A673 (cell line): Measurements from ENCODE around the gene CDC25B. TPM values are rescaled to one million over a fixed set of nuclear protein-coding genes. Genes with fewer than 3 reads are reported as not detected.

Experiments
- BruUV-seq: library from RNA; stranded (reverse); fragments of 400-500 nt; replicated peaks from 2 replicates; lab custom pipeline; 2021; lab: Mats Ljungman, UMichigan
- CTCF ChIA-PET: fragments of 300-600 bp; sonication (Branson Sonifier 250); formaldehyde crosslinking; loops from one replicate; lab custom pipeline; 2022; ENCODE audit warnings: antibody characterized with exemption; lab: Charles Lee
- POLR2A ChIA-PET: fragments of 300-600 bp; sonication (Branson Sonifier 250); formaldehyde crosslinking; loops from one replicate; lab custom pipeline; 2022; ENCODE audit warnings: antibody characterized with exemption; ENCODE audit not compliant: low non-redundant PET; lab: Charles Lee
- DNase-seq: peaks from one replicate; pipeline ENCODE4 v3.0.0-alpha.2; 2015; ENCODE audit warnings: low spot score
- H3K27ac ChIP-seq: fragments of 200-600 bp; sonication (generic); 2 replicates; pipeline ENCODE4 v1.5.1; 2016; ENCODE audit warnings: mixed run types, low read depth, mild to moderate bottlenecking, mixed read lengths, antibody characterized with exemption, low read length; ENCODE audit not compliant: poor library complexity, severe bottlenecking
- H3K27me3 ChIP-seq: fragments of 200-600 bp; sonication (generic); replicated peaks from 2 replicates; pipeline ENCODE4 v1.6.1; 2017; ENCODE audit warnings: mixed run types, low read depth, mild to moderate bottlenecking, mixed read lengths, antibody characterized with exemption, low read length; ENCODE audit not compliant: insufficient read depth, poor library complexity
- H3K36me3 ChIP-seq: fragments of 200-600 bp; sonication (generic); 2 replicates; pipeline ENCODE4 v1.6.1; 2016; ENCODE audit warnings: mixed run types, mild to moderate bottlenecking, mixed read lengths, antibody characterized with exemption, low read length; ENCODE audit not compliant: insufficient read depth, poor library complexity, severe bottlenecking
- H3K4me1 ChIP-seq: fragments of 200-600 bp; sonication (generic); 2 replicates; pipeline ENCODE4 v1.6.1; 2017; ENCODE audit warnings: mixed run types, mild to moderate bottlenecking, mixed read lengths, antibody characterized with exemption, low read length; ENCODE audit not compliant: insufficient read depth, poor library complexity, severe bottlenecking
- H3K4me3 ChIP-seq: fragments of 200-600 bp; sonication (generic); 2 replicates; pipeline ENCODE4 v1.5.1; 2016; ENCODE audit warnings: low read depth, mixed run types, mild to moderate bottlenecking, mixed read lengths, low read length; ENCODE audit not compliant: poor library complexity, severe bottlenecking
- H3K9me3 ChIP-seq: fragments of 200-600 bp; sonication (generic); 2 replicates; pipeline ENCODE4 v1.6.1; 2016; ENCODE audit warnings: mixed run types, low read depth, mild to moderate bottlenecking, mixed read lengths, antibody characterized with exemption, low read length; ENCODE audit not compliant: poor library complexity, severe bottlenecking
- EZH2 ChIP-seq: fragments of 200-600 bp; sonication (generic); IDR thresholded peaks from 2 replicates; pipeline ENCODE4 v1.6.1; 2017; ENCODE audit warnings: borderline replicate concordance, low read depth, mild to moderate bottlenecking, mixed read lengths, antibody characterized with exemption, low read length; ENCODE audit not compliant: poor library complexity, severe bottlenecking
- intact Hi-C: fragments of 100-400 bp; cut with micrococcal nuclease; formaldehyde crosslinking; loops from one replicate; pipeline ENCODE4 v1.10.0; 2022; ENCODE audit not compliant: unreplicated experiment
- total RNA-seq: library from RNA; stranded (reverse); gene quantifications from 2 replicates; pipeline ENCODE4 v1.2.3, GENCODE V29; 2021
- TF ChIP-seq, protein P1 (sequence below): fragments of 300-800, 200-600 bp; sonication (generic); conservative IDR thresholded peaks from 2 replicates; pipeline ENCODE4 v1.5.1; 2017; ENCODE audit warnings: low read depth, mild to moderate bottlenecking, antibody characterized with exemption, low read length, moderate library complexity, mixed read lengths

The CDC25B gene
- total RNA-seq, 1 experiment from 2014 or later: 119 TPM

DNA sequence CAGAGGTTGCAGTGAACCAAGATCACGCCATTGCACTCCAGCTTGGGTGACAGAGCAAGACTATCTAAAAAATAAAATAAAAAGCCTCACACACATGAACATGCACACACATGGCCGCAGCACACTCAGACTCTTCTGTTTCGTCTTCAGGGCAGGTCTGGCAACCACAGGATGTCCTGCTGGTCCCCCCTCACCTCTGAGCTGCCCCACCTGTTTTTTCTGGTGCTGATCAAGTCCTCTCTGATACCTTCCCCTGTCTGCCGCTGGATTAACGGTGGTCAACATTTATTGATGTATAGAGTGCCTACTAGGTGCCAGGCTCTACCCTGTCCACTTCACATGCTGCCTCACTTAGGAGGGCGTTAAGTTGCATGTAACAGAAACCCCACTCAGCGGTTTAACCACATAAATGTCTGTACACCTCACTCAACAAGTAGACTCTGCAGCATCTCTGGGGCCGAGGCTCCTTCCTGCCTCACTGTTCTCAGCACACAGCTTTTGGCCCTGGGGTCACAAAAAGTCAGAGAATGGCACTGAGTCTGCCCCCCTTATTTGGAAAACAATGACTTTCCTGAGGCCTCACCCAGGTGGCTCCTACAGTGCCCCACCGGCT lies 19.7 kb downstream of the CDC25B start:
- CTCF ChIA-PET: no interaction called here
- H3K27ac ChIP-seq: no peak overlapping the region

DNA sequence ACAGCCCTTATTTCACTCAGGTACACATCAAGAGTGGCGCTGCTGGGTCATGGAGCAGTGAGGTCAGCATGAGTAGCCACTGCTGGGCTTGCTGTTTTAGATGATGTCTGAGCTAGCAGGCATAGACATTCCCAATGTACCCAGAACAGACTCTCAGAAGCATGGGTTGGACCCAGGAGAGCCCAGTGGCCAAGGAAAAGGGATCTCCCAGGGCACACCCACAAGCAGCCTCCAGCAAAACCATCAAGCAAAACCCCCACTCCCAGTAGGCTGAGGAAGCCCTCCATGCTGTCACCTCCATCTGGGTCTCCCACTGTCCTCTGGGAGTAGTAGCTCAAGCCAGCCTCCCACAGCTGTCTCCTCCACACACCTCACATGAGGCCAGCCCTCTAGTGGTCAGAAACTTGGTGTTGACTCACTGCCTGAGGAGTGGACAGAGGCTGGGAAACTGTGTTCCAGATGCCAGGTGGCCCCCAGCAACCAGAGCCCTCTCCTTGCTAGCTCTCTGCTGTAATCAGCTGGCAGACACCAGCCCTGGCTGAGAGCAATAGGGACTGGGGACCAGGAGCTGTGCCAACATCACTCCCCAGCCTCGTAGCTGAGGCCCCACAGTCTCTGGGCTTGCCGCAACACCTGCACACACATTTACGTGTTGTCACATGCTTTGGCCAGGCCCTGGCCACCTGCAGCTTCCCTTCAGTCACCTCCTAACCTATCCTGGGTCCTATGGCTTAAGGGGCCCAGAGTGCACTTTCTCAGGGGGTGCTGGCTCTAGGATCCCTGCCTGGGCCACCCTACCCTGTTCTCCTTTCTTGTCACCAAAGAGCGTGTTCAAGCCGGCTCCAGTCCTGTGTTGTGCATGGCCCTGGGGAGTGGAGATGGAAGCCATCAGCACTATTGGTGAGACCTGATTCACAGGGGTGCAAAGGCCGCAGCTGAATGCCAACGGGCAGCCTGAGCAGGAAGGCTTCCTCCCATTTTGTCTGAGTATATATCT lies 22.3 kb downstream of the CDC25B start:
- H3K4me1 ChIP-seq: peaks cover 14% of the 10 kb centered on the region
- no peak for TF ChIP-seq EZH2
- TF ChIP-seq, protein P1, sequence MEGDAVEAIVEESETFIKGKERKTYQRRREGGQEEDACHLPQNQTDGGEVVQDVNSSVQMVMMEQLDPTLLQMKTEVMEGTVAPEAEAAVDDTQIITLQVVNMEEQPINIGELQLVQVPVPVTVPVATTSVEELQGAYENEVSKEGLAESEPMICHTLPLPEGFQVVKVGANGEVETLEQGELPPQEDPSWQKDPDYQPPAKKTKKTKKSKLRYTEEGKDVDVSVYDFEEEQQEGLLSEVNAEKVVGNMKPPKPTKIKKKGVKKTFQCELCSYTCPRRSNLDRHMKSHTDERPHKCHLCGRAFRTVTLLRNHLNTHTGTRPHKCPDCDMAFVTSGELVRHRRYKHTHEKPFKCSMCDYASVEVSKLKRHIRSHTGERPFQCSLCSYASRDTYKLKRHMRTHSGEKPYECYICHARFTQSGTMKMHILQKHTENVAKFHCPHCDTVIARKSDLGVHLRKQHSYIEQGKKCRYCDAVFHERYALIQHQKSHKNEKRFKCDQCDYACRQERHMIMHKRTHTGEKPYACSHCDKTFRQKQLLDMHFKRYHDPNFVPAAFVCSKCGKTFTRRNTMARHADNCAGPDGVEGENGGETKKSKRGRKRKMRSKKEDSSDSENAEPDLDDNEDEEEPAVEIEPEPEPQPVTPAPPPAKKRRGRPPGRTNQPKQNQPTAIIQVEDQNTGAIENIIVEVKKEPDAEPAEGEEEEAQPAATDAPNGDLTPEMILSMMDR: peak; percentile 66
- peak overlapping the region; percentile 48 for H3K27ac ChIP-seq
- H3K9me3 ChIP-seq: no peaks in the 10 kb centered on the region
- peak; percentile 73 for DNase-seq
- BruUV-seq: no TSS peak
- intact Hi-C loops: no loop called here
- POLR2A ChIA-PET: interaction anchor here (0.7 kb wide), 1 partner anchor 1171 kb away, joined by 14 read pairs; no protein-coding TSS in a partner anchor
- no peak overlapping the region for H3K4me3 ChIP-seq
- peaks cover 6% of the 10 kb centered on the region for H3K36me3 ChIP-seq
- CTCF ChIA-PET: interaction anchor here (1.0 kb wide), 1 partner anchor 37 kb away, joined by 3 read pairs; the partner anchor contains the start of gene SPEF1
- no peaks in the 10 kb centered on the region for H3K27me3 ChIP-seq

More for the DNA sequence above, 19.7 kb downstream of the CDC25B start:
- no peaks in the 10 kb centered on the region for H3K36me3 ChIP-seq
- BruUV-seq: no TSS peak
- no peaks in the 10 kb centered on the region for H3K27me3 ChIP-seq
- no peak overlapping the region for H3K4me3 ChIP-seq
- no peaks in the 10 kb centered on the region for H3K9me3 ChIP-seq
- intact Hi-C loops: no loop called here
- H3K4me1 ChIP-seq: peaks cover 26% of the 10 kb centered on the region
- POLR2A ChIA-PET: no interaction called here
- DNase-seq: no peak
- TF ChIP-seq, protein P1: no peak
- TF ChIP-seq EZH2: no peak

DNA sequence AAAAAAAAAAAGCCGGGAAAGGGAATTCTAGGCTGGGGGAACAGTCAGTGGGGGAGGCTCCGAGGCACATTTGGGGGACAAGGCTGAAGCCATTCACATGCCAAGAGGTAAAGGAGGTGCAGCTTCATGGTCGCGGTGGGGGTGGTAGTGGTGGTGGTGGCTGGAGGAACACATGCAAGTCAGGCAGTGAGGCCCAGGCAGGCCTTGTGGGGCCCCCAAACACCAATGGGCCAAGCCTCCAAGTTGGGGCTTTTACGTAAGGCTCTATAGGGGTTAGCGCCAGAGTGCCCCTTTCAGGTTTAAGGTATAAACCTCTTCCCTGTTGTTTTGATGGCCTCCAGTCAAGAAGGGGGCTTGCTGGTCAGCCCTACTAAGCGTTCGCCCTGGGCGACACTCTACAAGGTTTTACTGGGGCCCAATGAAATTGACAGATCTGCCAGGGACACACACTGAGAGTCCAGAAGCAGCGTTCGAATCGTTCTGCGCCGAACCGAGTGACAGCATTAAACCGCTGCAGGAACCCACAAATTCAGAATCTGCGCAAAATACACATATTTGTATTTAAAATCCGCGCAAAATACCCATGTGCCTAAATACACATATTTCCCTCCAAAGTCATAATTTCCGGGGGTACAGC lies 23.4 kb downstream of the CDC25B start:
- CTCF ChIA-PET: interaction anchor here (0.6 to 1.3 kb wide), 3 partner anchors 25 to 103 kb away, joined by 3 to 5 read pairs (median 3); partner anchors contain the start of gene ADISSP
- peaks cover 14% of the 10 kb centered on the region for H3K4me1 ChIP-seq
- TF ChIP-seq, protein P1: no peak
- TF ChIP-seq EZH2: no peak
- H3K27ac ChIP-seq: peak overlapping the region; percentile 99
- no peak for DNase-seq
- BruUV-seq: no TSS peak
- POLR2A ChIA-PET: no interaction called here
- peaks cover 6% of the 10 kb centered on the region for H3K36me3 ChIP-seq
- intact Hi-C loops: loop anchor here (1.0 kb wide), 1 partner anchor 32 kb away; no protein-coding TSS in a partner anchor
- no peaks in the 10 kb centered on the region for H3K9me3 ChIP-seq
- H3K4me3 ChIP-seq: peak overlapping the region; percentile 73
- no peaks in the 10 kb centered on the region for H3K27me3 ChIP-seq
